Ishikawa (cell line): ENCODE data around the gene FGF13.

Experiments used
- CEBPB ChIP-seq: IDR thresholded peaks from 2 replicates; pipeline ENCODE4 v1.6.1; 2012
- CREB1 ChIP-seq: IDR thresholded peaks from 2 replicates; pipeline ENCODE4 v1.6.1; 2012; ENCODE audit warnings: low read depth
- EP300 ChIP-seq: IDR thresholded peaks from 2 replicates; pipeline ENCODE4 v1.6.1; 2012; ENCODE audit warnings: borderline replicate concordance
- FOXM1 ChIP-seq: IDR thresholded peaks from 2 replicates; pipeline ENCODE4 v1.6.1; 2012; ENCODE audit warnings: low read depth, borderline replicate concordance
- MAX ChIP-seq: IDR thresholded peaks from 2 replicates; pipeline ENCODE4 v1.6.1; 2012
- TAF1 ChIP-seq: IDR thresholded peaks from 2 replicates; pipeline ENCODE4 v1.6.1; 2012; ENCODE audit warnings: low read depth, mild to moderate bottlenecking
- TEAD4 ChIP-seq: IDR thresholded peaks from 2 replicates; pipeline ENCODE4 v1.6.1; 2012

GRCh38 chrX:138704596-138704995 is 6.9 kb downstream of the FGF13 start:
- TF ChIP-seq TEAD4 (no peak), CEBPB (no peak), FOXM1 (no peak), EP300 (no peak), TAF1 (no peak), MAX (no peak), CREB1 (no peak)
